ENCODE data around the gene IRX4. TPM values are rescaled to one million over a fixed set of nuclear protein-coding genes. Genes with fewer than 3 reads are reported as not detected.

IRX4 gene
- total and polyA plus RNA-seq, 9 of the 15 experiments (the other 6 are each of a cell fraction or from before 2014, with no cell fraction given), result not detected

DNA sequence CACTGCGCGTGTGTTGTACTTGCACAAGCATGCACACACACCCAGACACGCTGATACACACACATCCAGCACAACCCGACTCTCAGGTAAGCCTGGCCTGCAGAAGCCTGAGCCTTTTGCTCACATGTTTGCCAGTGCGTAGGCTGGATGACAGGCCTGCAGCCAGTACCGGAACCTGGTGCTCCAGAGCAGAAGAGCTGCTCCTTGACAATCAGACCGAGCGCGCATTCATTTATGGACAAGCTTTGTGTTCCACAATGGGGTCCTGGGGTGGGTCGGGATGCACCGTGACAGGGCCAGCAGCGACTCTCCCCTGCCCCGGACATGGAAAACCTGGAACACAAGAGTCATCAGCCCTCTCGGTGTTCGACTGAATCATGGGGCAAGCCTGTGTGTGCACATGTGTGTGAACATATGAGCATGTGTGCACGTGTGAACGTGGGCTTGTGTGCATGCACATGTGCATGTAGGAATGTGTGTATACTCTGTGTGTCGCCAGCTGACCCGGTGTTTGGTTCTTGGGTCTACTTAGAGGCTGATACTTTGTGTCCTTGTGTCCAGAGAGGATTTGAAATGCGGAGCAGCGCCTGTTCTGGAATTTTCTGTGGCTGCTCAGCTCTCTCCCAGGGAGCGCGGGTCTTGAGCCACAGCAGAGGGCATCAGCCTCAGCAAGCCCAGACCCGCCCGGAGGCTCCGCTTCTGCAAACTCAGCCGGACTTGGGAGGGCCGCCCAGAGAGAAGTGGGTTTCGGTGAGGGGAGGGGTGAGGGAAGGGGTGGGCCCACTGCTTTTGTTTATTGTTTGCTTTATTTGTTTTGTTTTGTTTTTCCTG is 32.2 kb downstream of the IRX4 start (continued):
- no peak for TF ChIP-seq MAFG (tag; conservative IDR thresholded peaks at IDR 0.05)
- no peak for TF ChIP-seq ZNF41 (CRISPR knock-in tag; conservative IDR thresholded peaks at IDR 0.05)

DNA sequence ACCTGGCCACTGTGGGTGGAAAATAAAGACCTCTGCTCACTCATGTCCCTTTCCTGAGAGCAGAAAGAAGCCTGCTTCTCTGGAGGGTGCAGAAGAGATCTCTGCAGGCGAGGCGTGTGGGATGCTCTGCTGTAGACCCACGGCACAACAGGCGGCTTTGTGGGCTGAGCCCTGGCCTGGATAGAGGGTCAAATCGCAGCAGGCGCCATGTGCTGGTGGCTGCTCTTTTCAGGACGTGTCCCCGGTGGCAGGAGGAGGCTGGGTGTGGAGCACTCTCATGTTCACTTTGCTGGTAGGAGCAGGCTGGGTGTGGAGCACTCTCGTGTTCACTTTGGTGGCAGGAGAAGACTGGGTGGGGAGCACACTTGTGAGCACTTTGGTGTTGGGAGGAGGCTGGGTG is 35.1 kb downstream of the IRX4 start:
- H3K27ac ChIP-seq (ENCODE audit: extremely low read depth, low read depth, low read length), result no peak overlapping the region
- intact Hi-C loops (cut with micrococcal nuclease), result no loop called here
- ChIA-PET POLR2A (no interaction called here), CTCF (ENCODE audit: low intra/inter-chr PET ratio) (no interaction called here)
- no peaks in the 10 kb centered on the region for H3K4me1 ChIP-seq (replicated peaks in 1 of 2; ENCODE audit: control insufficient read depth in 2 of 2, insufficient read depth in 2 of 2, low read length in 2 of 2)
- no peak for DNase-seq (ENCODE audit: extremely low read depth in 1 of 4, low spot score in 3 of 4)
- 0% methylated on average over 9 of the region's 9 CpGs for WGBS (ENCODE audit: insufficient coverage, low coverage, missing lambda C conversion rate)
- ATAC-seq, result no peak
- no peaks in the 10 kb centered on the region for H3K36me3 ChIP-seq (ENCODE audit: control insufficient read depth, insufficient read depth, low read length)
- in situ Hi-C loops (cut with MboI), result no loop called here
- FAIRE-seq, result no peak
- H3K79me2 ChIP-seq (ENCODE audit: control insufficient read depth, insufficient read depth, low read length), result no peaks in the 10 kb centered on the region
- no peaks in the 10 kb centered on the region for H3K9me3 ChIP-seq (replicated peaks; ENCODE audit: control insufficient read depth, insufficient read depth, low read depth, low read length)
- H3K4me3 ChIP-seq, result no peak overlapping the region
- no peak overlapping the region for H3K9ac ChIP-seq (ENCODE audit: insufficient read depth in 1 of 2, low read depth in 2 of 2, low read length in 2 of 2)
- H3K4me2 ChIP-seq (ENCODE audit: insufficient read depth, low read length), result no peak overlapping the region
- peaks cover 17% of the 10 kb centered on the region for H4K20me1 ChIP-seq (replicated peaks; ENCODE audit: control insufficient read depth, insufficient read depth, low read length)
- no peaks in the 10 kb centered on the region for H3K9me1 ChIP-seq (ENCODE audit: control insufficient read depth, insufficient read depth, low read length)
- BruUV-seq (replicated peaks), result no TSS peak
- peaks cover 33 to 68% of the 10 kb centered on the region in 2 experiments for H3K27me3 ChIP-seq (ENCODE audit: control insufficient read depth in 2 of 2, insufficient read depth in 2 of 2, low read length in 2 of 2)
- H2AFZ ChIP-seq (ENCODE audit: low read depth, low read length), result no peak overlapping the region
- TF ChIP-seq MTA3 (IDR thresholded peaks at IDR 0.05; ENCODE audit: borderline replicate concordance) (no peak), YBX1 (IDR thresholded peaks at IDR 0.05) (no peak), ZBTB7A (IDR thresholded peaks at IDR 0.05; ENCODE audit: borderline replicate concordance, control insufficient read depth, low read depth, low read length) (no peak), ZNF282 (CRISPR knock-in tag; IDR thresholded peaks at IDR 0.05) (no peak), TCF7 (IDR thresholded peaks at IDR 0.05; ENCODE audit: borderline replicate concordance) (no peak), ZNF134 (CRISPR knock-in tag; conservative IDR thresholded peaks at IDR 0.05) (no peak), ZNF778 (CRISPR knock-in tag; IDR thresholded peaks at IDR 0.05) (no peak), HDAC6 (IDR thresholded peaks at IDR 0.05; ENCODE audit: low read depth, low read length) (no peak), ZNF143 (CRISPR knock-in tag; IDR thresholded peaks at IDR 0.05) (no peak), MYBL2 (IDR thresholded peaks at IDR 0.05; ENCODE audit: low read depth) (no peak), MYBL2 (CRISPR knock-in tag; IDR thresholded peaks at IDR 0.05; ENCODE audit: borderline replicate concordance) (no peak), ZNF76 (CRISPR knock-in tag; IDR thresholded peaks at IDR 0.05; ENCODE audit: borderline replicate concordance) (no peak), ADNP (tag; IDR thresholded peaks at IDR 0.05) (no peak), TAL1 (IDR thresholded peaks at IDR 0.05) (no peak), EP300 (IDR thresholded peaks at IDR 0.05; ENCODE audit: low read length) (no peak), LCOR (CRISPR knock-in tag; IDR thresholded peaks at IDR 0.05) (no peak), ZNF444 (CRISPR knock-in tag; IDR thresholded peaks at IDR 0.05) (no peak)
- TF ChIP-seq, protein P1, sequence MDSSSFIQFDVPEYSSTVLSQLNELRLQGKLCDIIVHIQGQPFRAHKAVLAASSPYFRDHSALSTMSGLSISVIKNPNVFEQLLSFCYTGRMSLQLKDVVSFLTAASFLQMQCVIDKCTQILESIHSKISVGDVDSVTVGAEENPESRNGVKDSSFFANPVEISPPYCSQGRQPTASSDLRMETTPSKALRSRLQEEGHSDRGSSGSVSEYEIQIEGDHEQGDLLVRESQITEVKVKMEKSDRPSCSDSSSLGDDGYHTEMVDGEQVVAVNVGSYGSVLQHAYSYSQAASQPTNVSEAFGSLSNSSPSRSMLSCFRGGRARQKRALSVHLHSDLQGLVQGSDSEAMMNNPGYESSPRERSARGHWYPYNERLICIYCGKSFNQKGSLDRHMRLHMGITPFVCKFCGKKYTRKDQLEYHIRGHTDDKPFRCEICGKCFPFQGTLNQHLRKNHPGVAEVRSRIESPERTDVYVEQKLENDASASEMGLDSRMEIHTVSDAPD (CRISPR knock-in tag; IDR thresholded peaks at IDR 0.05), result no peak
- TF ChIP-seq, protein P2, sequence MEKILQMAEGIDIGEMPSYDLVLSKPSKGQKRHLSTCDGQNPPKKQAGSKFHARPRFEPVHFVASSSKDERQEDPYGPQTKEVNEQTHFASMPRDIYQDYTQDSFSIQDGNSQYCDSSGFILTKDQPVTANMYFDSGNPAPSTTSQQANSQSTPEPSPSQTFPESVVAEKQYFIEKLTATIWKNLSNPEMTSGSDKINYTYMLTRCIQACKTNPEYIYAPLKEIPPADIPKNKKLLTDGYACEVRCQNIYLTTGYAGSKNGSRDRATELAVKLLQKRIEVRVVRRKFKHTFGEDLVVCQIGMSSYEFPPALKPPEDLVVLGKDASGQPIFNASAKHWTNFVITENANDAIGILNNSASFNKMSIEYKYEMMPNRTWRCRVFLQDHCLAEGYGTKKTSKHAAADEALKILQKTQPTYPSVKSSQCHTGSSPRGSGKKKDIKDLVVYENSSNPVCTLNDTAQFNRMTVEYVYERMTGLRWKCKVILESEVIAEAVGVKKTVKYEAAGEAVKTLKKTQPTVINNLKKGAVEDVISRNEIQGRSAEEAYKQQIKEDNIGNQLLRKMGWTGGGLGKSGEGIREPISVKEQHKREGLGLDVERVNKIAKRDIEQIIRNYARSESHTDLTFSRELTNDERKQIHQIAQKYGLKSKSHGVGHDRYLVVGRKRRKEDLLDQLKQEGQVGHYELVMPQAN (IDR thresholded peaks at IDR 0.05; ENCODE audit: borderline replicate concordance), result no peak

Measured in K562 (cell line).